ENCODE results near the gene TBC1D14.

The TBC1D14 gene

GRCh38 chr4:7020856-7021255 lies 111.2 kb downstream of the TBC1D14 start:
- no peak for DNase-seq (ENCODE audit: low read depth in 3 of 3)

- no peak for DNase-seq (ENCODE audit: low read depth in 3 of 3)
Measured at GRCh38 chr4:7021355-7021754, 111.7 kb downstream of the TBC1D14 start.

- no peak for DNase-seq (ENCODE audit: low read depth in 3 of 3)
Measured at GRCh38 chr4:7021930-7022664, 112.5 kb downstream of the TBC1D14 start.

- DNase-seq (ENCODE audit: low read depth in 3 of 3): no peak
Measured at GRCh38 chr4:7023486-7023885, 113.9 kb downstream of the TBC1D14 start.

- no peak for DNase-seq (ENCODE audit: low read depth in 3 of 3)
Measured at GRCh38 chr4:7023901-7024300, 114.3 kb downstream of the TBC1D14 start.

GRCh38 chr4:7024336-7024890 lies 114.8 kb downstream of the TBC1D14 start:
- no peak for DNase-seq (ENCODE audit: low read depth in 3 of 3)

- no peak for DNase-seq (ENCODE audit: low read depth in 3 of 3)
Measured at GRCh38 chr4:7025040-7025602, 115.5 kb downstream of the TBC1D14 start.

GRCh38 chr4:7026107-7026506 lies 116.5 kb downstream of the TBC1D14 start:
- DNase-seq (ENCODE audit: low read depth in 3 of 3): no peak

GRCh38 chr4:7027284-7027683 lies 117.7 kb downstream of the TBC1D14 start:
- no peak for DNase-seq (ENCODE audit: low read depth in 3 of 3)

GRCh38 chr4:7027913-7028312 lies 118.3 kb downstream of the TBC1D14 start:
- no peak for DNase-seq (ENCODE audit: low read depth in 3 of 3)

- no peak for DNase-seq (ENCODE audit: low read depth in 3 of 3)
Measured at GRCh38 chr4:7029212-7029611, 119.6 kb downstream of the TBC1D14 start.

- no peak for DNase-seq (ENCODE audit: low read depth in 3 of 3)
Measured at GRCh38 chr4:7029921-7030320, 120.3 kb downstream of the TBC1D14 start.

- no peak for DNase-seq (ENCODE audit: low read depth in 3 of 3)
Measured at GRCh38 chr4:7030856-7031255, 121.2 kb downstream of the TBC1D14 start.

- DNase-seq (ENCODE audit: low read depth in 3 of 3): no peak
Measured at GRCh38 chr4:7031558-7032449, 122.2 kb downstream of the TBC1D14 start.

GRCh38 chr4:7032596-7032995 lies 123.0 kb downstream of the TBC1D14 start:
- no peak for DNase-seq (ENCODE audit: low read depth in 3 of 3)

- DNase-seq (ENCODE audit: low read depth in 3 of 3): no peak
Measured at GRCh38 chr4:7034262-7035081, 124.8 kb downstream of the TBC1D14 start.

- DNase-seq (ENCODE audit: low read depth in 3 of 3): no peak
Measured at GRCh38 chr4:7037425-7037824, 127.8 kb downstream of the TBC1D14 start.

- no peak for DNase-seq (ENCODE audit: low read depth in 3 of 3)
Measured at GRCh38 chr4:7040765-7041164, 131.1 kb downstream of the TBC1D14 start.

GRCh38 chr4:7041246-7041645 lies 131.6 kb downstream of the TBC1D14 start:
- no peak for DNase-seq (ENCODE audit: low read depth in 3 of 3)

- DNase-seq (ENCODE audit: low read depth in 3 of 3): no peak
Measured at GRCh38 chr4:7041801-7042502, 132.3 kb downstream of the TBC1D14 start.

Measured in stimulated activated CD4-positive, alpha-beta T cell treated with anti-CD3 and anti-CD28 coated beads, TNF-alpha, amount 100 ng/mL, for 24 hours (primary cell).